Astrocyte (in vitro differentiated cells and primary cell): ENCODE data around the gene ASB12.

Source experiments
- CTCF ChIP-seq: IDR thresholded peaks from 2 replicates; pipeline ENCODE4 v1.5.1; 2011; ENCODE audit warnings: low read depth, mild to moderate bottlenecking, inconsistent platforms, low read length, moderate library complexity; ENCODE audit not compliant: insufficient read depth
- EZH2 ChIP-seq: IDR thresholded peaks from 2 replicates; pipeline ENCODE4 v1.6.1; 2012; ENCODE audit warnings: mild to moderate bottlenecking, low read length, inconsistent platforms; ENCODE audit not compliant: insufficient read depth

- TF ChIP-seq CTCF (no peak), EZH2 (no peak)
Observed at GRCh38 chrX:64205441-64205734, 25.0 kb downstream of the ASB12 start, which contains the start of gene AMER1.
